Activated B cell treated with CpG ODN at 0.5 μM for 24 hours (primary cell): ENCODE measurements around the gene AUTS2. TPM values are rescaled to one million over a fixed set of nuclear protein-coding genes. Genes with fewer than 3 reads are reported as not detected.

ENCODE experiments used
- ATAC-seq: fragments of 200-7000 bp; cut with Tn5 transposase; one replicate; pipeline ENCODE4 v1.10.0; 2021; ENCODE audit warnings: low read depth, mild to moderate bottlenecking, moderate library complexity
- CTCF ChIA-PET: fragments of 350-600 bp; sonication (Branson Sonifier 250); formaldehyde crosslinking; loops from one replicate; lab custom pipeline; 2021; ENCODE audit warnings: antibody characterized with exemption; lab: Charles Lee
- POLR2A ChIA-PET: fragments of 350-600 bp; sonication (Branson Sonifier 250); formaldehyde crosslinking; loops from one replicate; lab custom pipeline; 2021; ENCODE audit warnings: antibody characterized with exemption; lab: Charles Lee
- DNase-seq: peaks from one replicate; pipeline ENCODE4 v3.0.0; 2022
- H3K27ac Mint-ChIP-seq: one replicate; pipeline ENCODE4 v1.8.0; 2020; ENCODE audit warnings: mixed read lengths
- H3K27me3 Mint-ChIP-seq: one replicate; pipeline ENCODE4 v1.8.0; 2021; ENCODE audit warnings: mixed read lengths
- H3K36me3 Mint-ChIP-seq: one replicate; pipeline ENCODE4 v1.8.0; 2021; ENCODE audit warnings: low read depth, mixed read lengths
- H3K4me1 Mint-ChIP-seq: one replicate; pipeline ENCODE4 v1.8.0; 2021; ENCODE audit warnings: mixed read lengths
- H3K4me3 Mint-ChIP-seq: one replicate; pipeline ENCODE4 v1.8.0; 2020; ENCODE audit warnings: mild to moderate bottlenecking, mixed read lengths
- H3K9me3 Mint-ChIP-seq: one replicate; pipeline ENCODE4 v1.8.0; 2020; ENCODE audit warnings: mixed read lengths
- intact Hi-C: fragments of 100-400 bp; cut with micrococcal nuclease; formaldehyde crosslinking; loops from one replicate; pipeline ENCODE4 v1.15.1; 2024
- total RNA-seq: library from RNA; stranded (reverse); gene quantifications from 2 replicates; pipeline ENCODE4 v1.2.3, GENCODE V29; 2022
- TF ChIP-seq, protein P1 (sequence below): fragments of 200-600 bp; IDR thresholded peaks from one replicate; pipeline ENCODE4 v1.8.0; 2022; ENCODE audit warnings: antibody characterized with exemption, mild to moderate bottlenecking

The AUTS2 gene
- total RNA-seq, 1 donor from 2014 or later = 15.9 TPM

DNA sequence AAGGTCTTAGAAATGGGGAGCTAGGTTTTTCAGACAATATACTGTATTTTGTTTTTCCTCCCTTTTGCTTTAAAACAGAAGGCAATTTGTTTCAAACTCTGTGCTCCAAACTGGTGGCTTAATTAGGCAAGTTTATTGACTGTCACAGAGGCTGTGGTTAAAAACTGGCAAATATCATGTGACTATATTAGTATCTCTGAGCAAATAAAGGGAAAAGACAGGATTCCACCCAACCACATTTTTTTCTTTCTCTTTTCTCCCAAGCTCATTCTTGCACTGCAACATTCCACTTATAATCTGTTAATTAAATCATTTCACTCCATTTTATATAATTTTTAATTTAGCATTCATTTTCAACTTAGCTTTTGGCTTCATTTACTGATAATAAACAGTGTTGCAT lies 615.8 kb downstream of the AUTS2 start:
- ChIA-PET CTCF (no interaction called here), POLR2A (interaction anchor here (0.7 kb wide), 1 partner anchor 324 kb away, joined by 5 read pairs; no protein-coding TSS in a partner anchor)
- no peak overlapping the region for H3K27ac Mint-ChIP-seq
- H3K4me1 Mint-ChIP-seq = peaks cover 4% of the 10 kb centered on the region
- no peaks in the 10 kb centered on the region for H3K36me3 Mint-ChIP-seq
- no peak for ATAC-seq
- no peaks in the 10 kb centered on the region for H3K27me3 Mint-ChIP-seq
- H3K9me3 Mint-ChIP-seq = no peaks in the 10 kb centered on the region
- no peak for DNase-seq
- no peak overlapping the region for H3K4me3 Mint-ChIP-seq
- intact Hi-C loops = no loop called here
- TF ChIP-seq, protein P1, sequence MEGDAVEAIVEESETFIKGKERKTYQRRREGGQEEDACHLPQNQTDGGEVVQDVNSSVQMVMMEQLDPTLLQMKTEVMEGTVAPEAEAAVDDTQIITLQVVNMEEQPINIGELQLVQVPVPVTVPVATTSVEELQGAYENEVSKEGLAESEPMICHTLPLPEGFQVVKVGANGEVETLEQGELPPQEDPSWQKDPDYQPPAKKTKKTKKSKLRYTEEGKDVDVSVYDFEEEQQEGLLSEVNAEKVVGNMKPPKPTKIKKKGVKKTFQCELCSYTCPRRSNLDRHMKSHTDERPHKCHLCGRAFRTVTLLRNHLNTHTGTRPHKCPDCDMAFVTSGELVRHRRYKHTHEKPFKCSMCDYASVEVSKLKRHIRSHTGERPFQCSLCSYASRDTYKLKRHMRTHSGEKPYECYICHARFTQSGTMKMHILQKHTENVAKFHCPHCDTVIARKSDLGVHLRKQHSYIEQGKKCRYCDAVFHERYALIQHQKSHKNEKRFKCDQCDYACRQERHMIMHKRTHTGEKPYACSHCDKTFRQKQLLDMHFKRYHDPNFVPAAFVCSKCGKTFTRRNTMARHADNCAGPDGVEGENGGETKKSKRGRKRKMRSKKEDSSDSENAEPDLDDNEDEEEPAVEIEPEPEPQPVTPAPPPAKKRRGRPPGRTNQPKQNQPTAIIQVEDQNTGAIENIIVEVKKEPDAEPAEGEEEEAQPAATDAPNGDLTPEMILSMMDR = no peak

DNA sequence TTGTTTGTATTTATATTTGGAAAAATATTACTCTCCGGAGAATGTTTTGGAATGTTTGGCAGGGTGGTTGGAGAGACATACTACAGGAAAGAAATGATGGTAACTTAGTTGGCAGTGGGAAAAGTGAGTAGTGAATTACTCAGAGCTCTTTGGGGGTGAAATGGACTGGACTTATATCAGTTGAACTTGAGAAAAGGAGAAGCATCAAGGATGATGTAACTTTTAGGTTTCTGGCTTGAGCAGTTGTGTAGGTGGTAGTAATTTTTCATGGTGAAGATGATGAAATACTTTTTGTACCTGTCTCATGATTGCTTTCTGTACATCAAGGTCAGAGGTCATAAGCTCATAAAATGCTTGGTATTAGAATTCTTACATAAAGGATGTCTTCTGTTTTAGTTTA lies 617.2 kb downstream of the AUTS2 start:
- H3K4me3 Mint-ChIP-seq = no peak overlapping the region
- H3K27me3 Mint-ChIP-seq = no peaks in the 10 kb centered on the region
- H3K27ac Mint-ChIP-seq = no peak overlapping the region
- no peaks in the 10 kb centered on the region for H3K9me3 Mint-ChIP-seq
- TF ChIP-seq, protein P1 = no peak
- peaks cover 4% of the 10 kb centered on the region for H3K4me1 Mint-ChIP-seq
- ChIA-PET CTCF (no interaction called here), POLR2A (no interaction called here)
- no peaks in the 10 kb centered on the region for H3K36me3 Mint-ChIP-seq
- peak; percentile 34 for ATAC-seq
- DNase-seq = no peak
- intact Hi-C loops = no loop called here

DNA sequence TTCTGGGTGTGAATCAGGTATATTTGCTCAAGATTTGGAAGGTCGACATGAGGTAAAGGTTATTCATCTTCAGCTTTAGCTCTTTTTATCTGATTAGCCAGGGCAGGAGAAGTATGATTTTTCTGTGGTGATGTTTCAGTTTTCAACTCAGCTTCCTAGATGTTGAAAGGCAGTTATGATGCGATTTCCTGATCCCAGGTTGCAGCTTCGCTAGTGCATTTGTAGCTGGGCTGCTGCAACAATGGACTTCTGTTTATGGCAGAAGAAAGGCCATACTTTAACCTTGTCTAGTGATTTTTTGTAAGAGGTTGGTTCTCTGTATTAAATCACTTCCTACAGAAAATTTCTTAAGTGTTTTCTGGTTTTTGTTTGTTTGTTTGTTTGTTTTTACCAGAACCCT lies 619.3 kb downstream of the AUTS2 start:
- H3K9me3 Mint-ChIP-seq = no peaks in the 10 kb centered on the region
- H3K27me3 Mint-ChIP-seq = no peaks in the 10 kb centered on the region
- TF ChIP-seq, protein P1 = no peak
- no peak overlapping the region for H3K4me3 Mint-ChIP-seq
- CTCF ChIA-PET = no interaction called here
- ATAC-seq (no peak), DNase-seq (no peak)
- POLR2A ChIA-PET = no interaction called here
- intact Hi-C loops = no loop called here
- peaks cover 4% of the 10 kb centered on the region for H3K4me1 Mint-ChIP-seq
- no peaks in the 10 kb centered on the region for H3K36me3 Mint-ChIP-seq
- H3K27ac Mint-ChIP-seq = no peak overlapping the region

DNA sequence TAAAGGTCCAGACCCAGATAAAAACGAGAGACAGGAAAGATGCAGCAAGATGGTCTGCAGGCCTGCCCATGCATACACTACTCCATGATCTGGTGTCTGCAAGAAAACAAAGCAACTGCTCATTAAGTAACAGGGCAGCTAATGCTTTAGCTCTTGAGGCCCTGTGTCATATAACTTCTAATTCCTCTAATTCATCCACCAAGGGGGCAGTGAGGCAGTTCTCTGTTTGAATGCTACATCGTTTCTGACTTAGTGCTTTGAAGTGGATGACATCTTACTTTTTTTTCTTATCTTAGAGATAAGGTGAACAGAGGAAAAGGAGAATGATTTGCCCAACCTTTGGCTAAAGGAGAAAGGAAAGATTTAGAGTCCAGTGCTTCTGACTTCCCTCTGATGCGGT lies 619.7 kb downstream of the AUTS2 start:
- Mint-ChIP-seq H3K4me1 (peaks cover 4% of the 10 kb centered on the region), H3K27me3 (no peaks in the 10 kb centered on the region), H3K9me3 (no peaks in the 10 kb centered on the region), H3K27ac (no peak overlapping the region), H3K36me3 (no peaks in the 10 kb centered on the region), H3K4me3 (no peak overlapping the region)
- ChIA-PET CTCF (no interaction called here), POLR2A (no interaction called here)
- DNase-seq (no peak), ATAC-seq (no peak)
- TF ChIP-seq, protein P1 = no peak
- intact Hi-C loops = no loop called here

DNA sequence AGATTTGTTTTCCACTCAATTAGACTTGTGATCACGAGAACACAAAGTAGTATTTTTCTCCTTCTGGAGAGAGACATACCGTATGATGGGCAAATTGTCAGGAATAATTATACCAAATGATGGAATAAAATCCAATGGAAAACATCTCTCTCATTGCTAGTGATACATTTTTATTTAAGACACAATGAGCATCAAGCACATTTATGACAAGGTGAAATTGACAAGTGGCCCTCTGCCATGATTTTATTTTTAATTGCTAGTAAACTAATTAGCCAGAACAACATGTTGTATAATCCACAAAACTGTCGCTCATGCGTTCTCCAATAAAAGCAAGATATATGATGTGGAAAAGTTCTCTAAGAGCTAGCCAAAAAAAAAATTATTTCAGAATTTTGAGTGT lies 620.8 kb downstream of the AUTS2 start:
- ChIA-PET POLR2A (no interaction called here), CTCF (no interaction called here)
- Mint-ChIP-seq H3K36me3 (peaks cover 3% of the 10 kb centered on the region), H3K9me3 (no peaks in the 10 kb centered on the region), H3K27me3 (no peaks in the 10 kb centered on the region), H3K27ac (no peak overlapping the region), H3K4me1 (peaks cover 4% of the 10 kb centered on the region), H3K4me3 (no peak overlapping the region)
- no peak for DNase-seq
- TF ChIP-seq, protein P1 = no peak
- ATAC-seq = no peak
- intact Hi-C loops = no loop called here
